Measurements from ENCODE around the gene CCL26. TPM values are rescaled to one million over a fixed set of nuclear protein-coding genes. Genes with fewer than 3 reads are reported as not detected.

The CCL26 gene
- total and polyA plus RNA-seq, 9 of the 15 experiments (the other 6 are each of a cell fraction or from before 2014, with no cell fraction given), result 2.3 to 26.8 (median 8.4) TPM

GRCh38 chr7:75719626-75720025, 52.4 kb downstream of the CCL26 start:
- Histone ChIP-seq H4K20me1 (replicated peaks; ENCODE audit: control insufficient read depth, insufficient read depth, low read length) (no peaks in the 10 kb centered on the region), H3K36me3 (ENCODE audit: control insufficient read depth, insufficient read depth, low read length) (peaks cover 2% of the 10 kb centered on the region; the same call in 1 of the 3 replicates), H3K4me1 (replicated peaks in 1 of 2; ENCODE audit: control insufficient read depth in 2 of 2, insufficient read depth in 2 of 2, low read length in 2 of 2) (no peaks in the 10 kb centered on the region; a peak in 1 of 5 replicates), H3K4me2 (ENCODE audit: insufficient read depth, low read length) (no peak overlapping the region), H2AFZ (ENCODE audit: low read depth, low read length) (no peak overlapping the region), H3K9me1 (ENCODE audit: control insufficient read depth, insufficient read depth, low read length) (no peaks in the 10 kb centered on the region), H3K27me3 (ENCODE audit: control insufficient read depth in 2 of 2, insufficient read depth in 2 of 2, low read length in 2 of 2) (no peaks in the 10 kb centered on the region), H3K79me2 (ENCODE audit: control insufficient read depth, insufficient read depth, low read length) (no peaks in the 10 kb centered on the region), H3K9me3 (replicated peaks; ENCODE audit: control insufficient read depth, insufficient read depth, low read depth, low read length) (no peaks in the 10 kb centered on the region), H3K9ac (ENCODE audit: insufficient read depth in 1 of 2, low read depth in 2 of 2, low read length in 2 of 2) (no peak overlapping the region; a peak in 1 of 4 replicates), H3K4me3 (no peak overlapping the region), H3K27ac (ENCODE audit: extremely low read depth, low read depth, low read length) (no peak overlapping the region)
- DNase-seq (ENCODE audit: extremely low read depth in 1 of 4, low spot score in 3 of 4), result no peak
- TF ChIP-seq E2F5 (CRISPR knock-in tag; IDR thresholded peaks at IDR 0.05) (no peak), DACH1 (IDR thresholded peaks at IDR 0.05; ENCODE audit: partially characterized antibody) (no peak), ZNF165 (CRISPR knock-in tag; IDR thresholded peaks at IDR 0.05; ENCODE audit: borderline replicate concordance) (no peak), CBX8 (IDR thresholded peaks at IDR 0.05; ENCODE audit: borderline replicate concordance, extremely low read depth, low read depth, low read length, poor library complexity, severe bottlenecking) (no peak), ZNF354B (CRISPR knock-in tag; IDR thresholded peaks at IDR 0.05) (no peak), FOXK2 (conservative IDR thresholded peaks at IDR 0.05 in 1 of 2, IDR thresholded peaks at IDR 0.05 in 1 of 2; ENCODE audit: low read depth in 2 of 2) (no peak)
- no peak for FAIRE-seq
- POLR2A ChIA-PET, result interaction anchor here (0.7 kb wide), 1 partner anchor 11 kb away, joined by 3 read pairs; no protein-coding TSS in a partner anchor
- no TSS peak for BruUV-seq (replicated peaks)
- no peak for ATAC-seq
- WGBS (ENCODE audit: insufficient coverage, low coverage, missing lambda C conversion rate), result 81% methylated on average over 5 of the region's 5 CpGs
- in situ Hi-C loops (cut with MboI) (no loop called here), intact Hi-C loops (cut with micrococcal nuclease) (no loop called here)
- CTCF ChIA-PET (ENCODE audit: low intra/inter-chr PET ratio), result no interaction called here

Other genes starting within 250 kb of the CCL26 start
- gene HIP1, start 33.3 kb downstream of the CCL26 start, total RNA-seq (2014; rRNA removed), result 5.8 and 9.1 TPM in 2 replicates
- 7.7 and 8.3 TPM in 2 replicates for gene HIP1, start 33.3 kb downstream of the CCL26 start, total RNA-seq (2014; rRNA removed; fragmentation: Illumina TruSeq; extraction: Trizol)
- 9.5 and 10.4 TPM in 2 replicates for gene HIP1, start 33.3 kb downstream of the CCL26 start, total RNA-seq (2015; rRNA removed; fragmentation: Illumina TruSeq; extraction: Trizol)
- gene HIP1, start 33.3 kb downstream of the CCL26 start, total RNA-seq (2021), result 13.7 and 14.3 TPM in 2 replicates
- 8.5 and 12.3 TPM in 2 replicates for gene HIP1, start 33.3 kb downstream of the CCL26 start, polyA plus RNA-seq (2011; rRNA removed)
- 11.8 and 12.1 TPM in 2 replicates for gene HIP1, start 33.3 kb downstream of the CCL26 start, polyA plus RNA-seq (2014; fragmentation: Illumina TruSeq; extraction: Trizol)
- 1 to 10 TPM; 2.4 to 2.6 TPM for gene HIP1, start 33.3 kb downstream of the CCL26 start, polyA plus RNA-seq (2014; fragmentation: Nextera tagmentation; extraction: Ambion mirVana)
- 8.4 and 9.5 TPM in 2 replicates for gene HIP1, start 33.3 kb downstream of the CCL26 start, polyA plus RNA-seq (2014; rRNA removed)
- gene CCL24, start 41.6 kb upstream of the CCL26 start, total RNA-seq (2014; rRNA removed), result 0.45 and 1.0 TPM in 2 replicates
- gene CCL24, start 41.6 kb upstream of the CCL26 start, total RNA-seq (2014; rRNA removed; fragmentation: Illumina TruSeq; extraction: Trizol), result 0.38 and 0.58 TPM in 2 replicates
- 1.8 TPM in 2 replicates for gene CCL24, start 41.6 kb upstream of the CCL26 start, total RNA-seq (2015; rRNA removed; fragmentation: Illumina TruSeq; extraction: Trizol)
- gene CCL24, start 41.6 kb upstream of the CCL26 start, total RNA-seq (2021), result 0.45 and 0.80 TPM in 2 replicates
- 1.1 and 3.6 TPM in 2 replicates for gene CCL24, start 41.6 kb upstream of the CCL26 start, polyA plus RNA-seq (2011; rRNA removed)
- 1.0 TPM in 2 replicates for gene CCL24, start 41.6 kb upstream of the CCL26 start, polyA plus RNA-seq (2014; fragmentation: Illumina TruSeq; extraction: Trizol)
- gene CCL24, start 41.6 kb upstream of the CCL26 start, polyA plus RNA-seq (2014; fragmentation: Nextera tagmentation; extraction: Ambion mirVana), result under 1 TPM in 1 of 2 experiments, not detected in 1; 0.85 TPM
- 0.77 and 1.3 TPM in 2 replicates for gene CCL24, start 41.6 kb upstream of the CCL26 start, polyA plus RNA-seq (2014; rRNA removed)
- 22.3 and 29.1 TPM in 2 replicates for gene RHBDD2, start 106.8 kb upstream of the CCL26 start, total RNA-seq (2014; rRNA removed)
- 11.0 and 11.8 TPM in 2 replicates for gene RHBDD2, start 106.8 kb upstream of the CCL26 start, total RNA-seq (2014; rRNA removed; fragmentation: Illumina TruSeq; extraction: Trizol)
- 14.5 and 14.9 TPM in 2 replicates for gene RHBDD2, start 106.8 kb upstream of the CCL26 start, total RNA-seq (2015; rRNA removed; fragmentation: Illumina TruSeq; extraction: Trizol)
- gene RHBDD2, start 106.8 kb upstream of the CCL26 start, total RNA-seq (2021), result 33.6 and 36.7 TPM in 2 replicates
- gene RHBDD2, start 106.8 kb upstream of the CCL26 start, polyA plus RNA-seq (2011; rRNA removed), result 17.9 and 33.4 TPM in 2 replicates
- gene RHBDD2, start 106.8 kb upstream of the CCL26 start, polyA plus RNA-seq (2014; fragmentation: Illumina TruSeq; extraction: Trizol), result 23.8 and 45.5 TPM in 2 replicates
- gene RHBDD2, start 106.8 kb upstream of the CCL26 start, polyA plus RNA-seq (2014; fragmentation: Nextera tagmentation; extraction: Ambion mirVana), result 1 to 10 TPM; 3.3 to 5.4 TPM
- 20.1 and 20.9 TPM in 2 replicates for gene RHBDD2, start 106.8 kb upstream of the CCL26 start, polyA plus RNA-seq (2014; rRNA removed)
- 137 and 192 TPM in 2 replicates for gene POR, start 142.9 kb upstream of the CCL26 start, total RNA-seq (2014; rRNA removed)
- 36.0 and 53.7 TPM in 2 replicates for gene POR, start 142.9 kb upstream of the CCL26 start, total RNA-seq (2014; rRNA removed; fragmentation: Illumina TruSeq; extraction: Trizol)
- 40.8 and 42.0 TPM in 2 replicates for gene POR, start 142.9 kb upstream of the CCL26 start, total RNA-seq (2015; rRNA removed; fragmentation: Illumina TruSeq; extraction: Trizol)
- 138 and 142 TPM in 2 replicates for gene POR, start 142.9 kb upstream of the CCL26 start, total RNA-seq (2021)
- gene POR, start 142.9 kb upstream of the CCL26 start, polyA plus RNA-seq (2011; rRNA removed), result 33.8 and 51.7 TPM in 2 replicates
- gene POR, start 142.9 kb upstream of the CCL26 start, polyA plus RNA-seq (2014; fragmentation: Illumina TruSeq; extraction: Trizol), result 75.6 and 89.8 TPM in 2 replicates
- gene POR, start 142.9 kb upstream of the CCL26 start, polyA plus RNA-seq (2014; fragmentation: Nextera tagmentation; extraction: Ambion mirVana), result 10 to 100 TPM in 1 of 2 experiments, 1 to 10 TPM in 1; 4.7 to 10.6 TPM
- gene POR, start 142.9 kb upstream of the CCL26 start, polyA plus RNA-seq (2014; rRNA removed), result 67.5 and 76.6 TPM in 2 replicates
- 22.4 and 22.9 TPM in 2 replicates for gene TMEM120A, start 222.4 kb upstream of the CCL26 start, total RNA-seq (2014; rRNA removed)
- gene TMEM120A, start 222.4 kb upstream of the CCL26 start, total RNA-seq (2014; rRNA removed; fragmentation: Illumina TruSeq; extraction: Trizol), result 19.5 and 19.6 TPM in 2 replicates
- gene TMEM120A, start 222.4 kb upstream of the CCL26 start, total RNA-seq (2015; rRNA removed; fragmentation: Illumina TruSeq; extraction: Trizol), result 13.6 and 17.4 TPM in 2 replicates
- 33.8 and 36.4 TPM in 2 replicates for gene TMEM120A, start 222.4 kb upstream of the CCL26 start, total RNA-seq (2021)
- gene TMEM120A, start 222.4 kb upstream of the CCL26 start, polyA plus RNA-seq (2011; rRNA removed), result 90.2 and 90.5 TPM in 2 replicates
- 32.1 and 39.5 TPM in 2 replicates for gene TMEM120A, start 222.4 kb upstream of the CCL26 start, polyA plus RNA-seq (2014; fragmentation: Illumina TruSeq; extraction: Trizol)
- gene TMEM120A, start 222.4 kb upstream of the CCL26 start, polyA plus RNA-seq (2014; fragmentation: Nextera tagmentation; extraction: Ambion mirVana), result 1 to 10 TPM; 2.3 to 8.3 TPM
- 33.5 and 43.5 TPM in 2 replicates for gene TMEM120A, start 222.4 kb upstream of the CCL26 start, polyA plus RNA-seq (2014; rRNA removed)